Endothelial cell of umbilical vein (primary cell): Measurements from ENCODE around the gene THY1.

ENCODE experiments used
- CTCF ChIP-seq, 2 donors: IDR thresholded peaks; 1 replicate in 1 of 2; 2 replicates in 1 of 2; pipeline ENCODE4 v1.5.1; 2011; ENCODE audit warnings: low read length in 2 of 2, mild to moderate bottlenecking in 2 of 2, moderate library complexity in 2 of 2, control low read depth in 1 of 2, inconsistent platforms in 1 of 2, low read depth in 1 of 2; ENCODE audit not compliant: insufficient read depth in 1 of 2; ENCODE audit errors: extremely low read depth in 1 of 2
- EZH2 ChIP-seq: IDR thresholded peaks from 2 replicates; pipeline ENCODE4 v1.6.1; 2012; ENCODE audit warnings: borderline replicate concordance, low read depth, mild to moderate bottlenecking, moderate library complexity, low read length, inconsistent platforms; ENCODE audit not compliant: severe bottlenecking
- FOS ChIP-seq: IDR thresholded peaks from 2 replicates; pipeline ENCODE4 v1.6.1; 2011; ENCODE audit warnings: mild to moderate bottlenecking, low read length, moderate library complexity, borderline replicate concordance; ENCODE audit not compliant: insufficient read depth
- GATA2 ChIP-seq: IDR thresholded peaks from 2 replicates; pipeline ENCODE4 v1.7.0; 2011; ENCODE audit warnings: low read depth, mild to moderate bottlenecking, moderate library complexity, mixed read lengths, low read length; ENCODE audit not compliant: insufficient read length, insufficient read depth
- JUN ChIP-seq: IDR thresholded peaks from 2 replicates; pipeline ENCODE4 v1.6.1; 2011; ENCODE audit warnings: borderline replicate concordance, low read depth; ENCODE audit not compliant: insufficient read length, insufficient read depth
- MYC ChIP-seq: IDR thresholded peaks from one replicate; pipeline ENCODE4 v1.6.1; 2011; ENCODE audit warnings: mild to moderate bottlenecking, low read depth, low read length
- POLR2A ChIP-seq: IDR thresholded peaks from 2 replicates; pipeline ENCODE4 v1.6.1; 2012; ENCODE audit warnings: low read depth, mild to moderate bottlenecking, control low read depth, low read length
- POLR2AphosphoS5 ChIP-seq: IDR thresholded peaks from 2 replicates; pipeline ENCODE4 v1.6.1; 2012; ENCODE audit warnings: low read depth, mild to moderate bottlenecking, control low read depth, low read length, moderate library complexity; ENCODE audit not compliant: insufficient read depth
- TF ChIP-seq, protein P1 (sequence below): IDR thresholded peaks from 2 replicates; pipeline ENCODE4 v1.6.1; 2011; ENCODE audit not compliant: insufficient read depth, insufficient read length

DNA sequence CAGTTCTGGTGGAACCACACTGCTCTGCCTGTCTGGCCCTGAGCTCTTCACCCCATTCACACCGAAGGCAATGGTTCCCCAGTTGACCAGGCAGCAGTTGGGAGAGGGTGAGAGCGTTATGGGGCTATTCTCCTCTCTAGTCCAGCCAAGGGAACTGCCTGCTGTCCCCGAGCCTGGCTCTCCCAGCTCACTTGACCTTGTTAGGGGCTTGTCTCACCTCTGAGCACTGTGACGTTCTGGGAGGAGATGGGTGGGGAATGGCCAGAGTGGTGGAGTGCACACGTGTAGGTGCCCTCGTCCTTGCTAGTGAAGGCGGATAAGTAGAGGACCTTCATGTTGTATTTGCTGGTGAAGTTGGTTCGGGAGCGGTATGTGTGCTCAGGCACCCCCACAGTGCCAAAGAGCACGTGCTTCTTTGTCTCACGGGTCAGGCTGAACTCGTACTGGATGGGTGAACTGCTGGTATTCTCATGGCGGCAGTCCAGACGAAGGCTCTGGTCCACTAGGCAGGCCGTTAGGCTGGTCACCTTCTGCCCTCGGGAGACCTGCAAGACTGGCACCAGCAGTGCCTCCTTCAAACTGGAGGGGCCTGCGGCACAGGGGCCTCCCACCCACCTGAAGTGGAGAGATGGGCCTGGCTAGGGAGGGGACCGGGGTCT, 3.0 kb downstream of the THY1 start:
- no peak for TF ChIP-seq POLR2A
- TF ChIP-seq CTCF (IDR thresholded peaks at IDR 0.05; ENCODE audit: extremely low read depth in 1 of 2, insufficient read depth in 1 of 2, low read depth in 1 of 2, low read length in 2 of 2) = no peak
- TF ChIP-seq POLR2AphosphoS5 = no peak
- TF ChIP-seq, protein P1, sequence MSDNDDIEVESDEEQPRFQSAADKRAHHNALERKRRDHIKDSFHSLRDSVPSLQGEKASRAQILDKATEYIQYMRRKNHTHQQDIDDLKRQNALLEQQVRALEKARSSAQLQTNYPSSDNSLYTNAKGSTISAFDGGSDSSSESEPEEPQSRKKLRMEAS = no peak
- TF ChIP-seq MYC = no peak
- no peak for TF ChIP-seq EZH2
- TF ChIP-seq FOS = no peak
- TF ChIP-seq GATA2 = no peak
- no peak for TF ChIP-seq JUN
